KMS-11 (cell line): ENCODE data around the gene ENGASE.

Source experiments
- H2AFZ ChIP-seq: fragments of 200-600 bp; sonication (generic); 2 replicates; pipeline ENCODE4 v1.6.1; 2016; ENCODE audit warnings: antibody characterized with exemption, mixed run types, low read depth
- H3K27ac ChIP-seq: fragments of 200-600 bp; sonication (generic); 2 replicates; pipeline ENCODE4 v1.6.1; 2016; ENCODE audit warnings: mild to moderate bottlenecking, mixed run types
- H3K27me3 ChIP-seq: fragments of 200-600 bp; sonication (generic); 2 replicates; pipeline ENCODE4 v1.6.1; 2017; ENCODE audit warnings: mild to moderate bottlenecking, low read depth, mixed run types, moderate library complexity; ENCODE audit not compliant: insufficient read depth
- H3K36me3 ChIP-seq: fragments of 200-600 bp; sonication (generic); 2 replicates; pipeline ENCODE4 v1.6.1; 2017; ENCODE audit warnings: mild to moderate bottlenecking, mixed run types; ENCODE audit not compliant: insufficient read depth
- H3K4me1 ChIP-seq: fragments of 200-600 bp; sonication (generic); 2 replicates; pipeline ENCODE4 v1.6.1; 2016; ENCODE audit warnings: mild to moderate bottlenecking, low read depth, mixed run types; ENCODE audit not compliant: poor library complexity, severe bottlenecking
- H3K4me2 ChIP-seq: fragments of 200-600 bp; sonication (generic); 2 replicates; pipeline ENCODE4 v1.7.0; 2016; ENCODE audit warnings: mild to moderate bottlenecking, mixed run types
- H3K4me3 ChIP-seq: fragments of 200-600 bp; sonication (generic); IDR thresholded peaks from 2 replicates; pipeline ENCODE4 v1.6.1; 2017; ENCODE audit warnings: low read depth, low read length, mixed read lengths; ENCODE audit not compliant: insufficient read depth
- H3K79me2 ChIP-seq: fragments of 200-600 bp; sonication (generic); 2 replicates; pipeline ENCODE4 v1.6.1; 2016; ENCODE audit warnings: low read depth, mixed run types; ENCODE audit not compliant: insufficient read depth
- H3K9ac ChIP-seq: fragments of 200-600 bp; sonication (generic); 2 replicates; pipeline ENCODE4 v1.6.1; 2016; ENCODE audit warnings: mild to moderate bottlenecking, mixed run types
- H4K20me1 ChIP-seq: fragments of 200-600 bp; sonication (generic); 2 replicates; pipeline ENCODE4 v1.6.1; 2016; ENCODE audit warnings: mild to moderate bottlenecking, mixed run types; ENCODE audit not compliant: insufficient read depth
- TF ChIP-seq, protein P1 (sequence below): fragments of 200-600 bp; sonication (generic); conservative IDR thresholded peaks from 2 replicates; pipeline ENCODE4 v1.6.1; 2017; ENCODE audit warnings: low read depth, mild to moderate bottlenecking, antibody characterized with exemption, low read length, moderate library complexity, mixed read lengths

ENGASE gene

DNA sequence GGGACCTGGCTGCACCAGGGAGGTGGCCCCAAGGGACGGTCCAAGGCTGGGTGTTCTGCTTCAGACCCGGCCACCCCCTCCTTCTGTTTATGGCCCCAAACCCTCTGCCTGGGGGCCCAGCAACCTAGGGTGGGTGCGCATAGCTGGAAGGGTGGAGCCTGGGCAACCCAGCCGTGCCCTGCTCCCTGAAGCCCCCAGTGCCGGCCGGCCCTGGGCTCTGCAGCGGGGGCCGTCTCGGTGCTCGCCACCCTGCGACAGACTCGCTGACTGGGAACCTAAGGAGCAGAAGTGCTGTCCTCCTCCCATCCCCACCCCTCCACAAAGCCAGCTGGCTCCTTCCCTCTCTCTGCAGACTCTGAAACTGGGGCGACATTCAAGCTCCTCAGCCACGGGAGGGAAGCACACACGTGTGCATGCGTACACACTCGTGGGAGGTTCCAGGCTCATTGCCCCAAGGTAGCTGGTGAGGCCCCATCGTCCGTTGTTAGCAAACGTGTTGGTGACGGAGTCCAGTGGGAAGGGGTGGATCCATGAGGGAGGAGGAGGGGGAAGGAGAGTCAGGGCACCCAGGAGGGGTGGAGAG is 43.4 kb downstream of the ENGASE start:
- peaks cover 5% of the 10 kb centered on the region for H3K4me1 ChIP-seq
- H2AFZ ChIP-seq, result no peak overlapping the region
- H3K79me2 ChIP-seq, result no peaks in the 10 kb centered on the region
- H3K27me3 ChIP-seq, result peaks cover 94% of the 10 kb centered on the region
- H3K9ac ChIP-seq, result no peak overlapping the region
- no peak overlapping the region for H3K4me3 ChIP-seq
- no peak overlapping the region for H3K4me2 ChIP-seq
- TF ChIP-seq, protein P1, sequence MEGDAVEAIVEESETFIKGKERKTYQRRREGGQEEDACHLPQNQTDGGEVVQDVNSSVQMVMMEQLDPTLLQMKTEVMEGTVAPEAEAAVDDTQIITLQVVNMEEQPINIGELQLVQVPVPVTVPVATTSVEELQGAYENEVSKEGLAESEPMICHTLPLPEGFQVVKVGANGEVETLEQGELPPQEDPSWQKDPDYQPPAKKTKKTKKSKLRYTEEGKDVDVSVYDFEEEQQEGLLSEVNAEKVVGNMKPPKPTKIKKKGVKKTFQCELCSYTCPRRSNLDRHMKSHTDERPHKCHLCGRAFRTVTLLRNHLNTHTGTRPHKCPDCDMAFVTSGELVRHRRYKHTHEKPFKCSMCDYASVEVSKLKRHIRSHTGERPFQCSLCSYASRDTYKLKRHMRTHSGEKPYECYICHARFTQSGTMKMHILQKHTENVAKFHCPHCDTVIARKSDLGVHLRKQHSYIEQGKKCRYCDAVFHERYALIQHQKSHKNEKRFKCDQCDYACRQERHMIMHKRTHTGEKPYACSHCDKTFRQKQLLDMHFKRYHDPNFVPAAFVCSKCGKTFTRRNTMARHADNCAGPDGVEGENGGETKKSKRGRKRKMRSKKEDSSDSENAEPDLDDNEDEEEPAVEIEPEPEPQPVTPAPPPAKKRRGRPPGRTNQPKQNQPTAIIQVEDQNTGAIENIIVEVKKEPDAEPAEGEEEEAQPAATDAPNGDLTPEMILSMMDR, result no peak
- H3K36me3 ChIP-seq, result no peaks in the 10 kb centered on the region
- no peak overlapping the region for H3K27ac ChIP-seq
- H4K20me1 ChIP-seq, result no peaks in the 10 kb centered on the region

DNA sequence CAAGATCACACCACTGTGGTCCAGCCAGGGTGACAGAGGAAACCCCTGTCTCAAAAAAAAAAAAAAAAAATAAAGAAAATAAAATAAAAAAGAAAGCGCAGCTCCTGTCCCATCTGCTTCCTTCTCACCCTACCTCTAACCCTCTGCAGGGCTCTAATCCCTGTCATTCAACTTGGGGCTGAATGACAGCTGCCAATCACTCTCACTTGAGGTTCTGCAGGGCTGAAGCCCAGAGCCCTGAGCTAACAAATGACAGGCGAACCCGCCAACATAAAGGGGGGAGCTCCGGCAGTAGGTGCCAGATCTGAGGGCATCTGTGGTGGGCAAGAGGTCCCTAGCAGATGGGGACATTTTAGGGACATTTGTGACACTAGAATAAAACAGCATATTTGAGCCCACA is 44.3 kb downstream of the ENGASE start:
- Histone ChIP-seq H3K4me2 (no peak overlapping the region), H3K4me1 (peaks cover 5% of the 10 kb centered on the region), H3K4me3 (no peak overlapping the region), H2AFZ (no peak overlapping the region), H3K36me3 (no peaks in the 10 kb centered on the region), H3K27ac (no peak overlapping the region), H4K20me1 (no peaks in the 10 kb centered on the region), H3K27me3 (peaks cover 94% of the 10 kb centered on the region), H3K79me2 (no peaks in the 10 kb centered on the region), H3K9ac (no peak overlapping the region)
- TF ChIP-seq, protein P1, result no peak

DNA sequence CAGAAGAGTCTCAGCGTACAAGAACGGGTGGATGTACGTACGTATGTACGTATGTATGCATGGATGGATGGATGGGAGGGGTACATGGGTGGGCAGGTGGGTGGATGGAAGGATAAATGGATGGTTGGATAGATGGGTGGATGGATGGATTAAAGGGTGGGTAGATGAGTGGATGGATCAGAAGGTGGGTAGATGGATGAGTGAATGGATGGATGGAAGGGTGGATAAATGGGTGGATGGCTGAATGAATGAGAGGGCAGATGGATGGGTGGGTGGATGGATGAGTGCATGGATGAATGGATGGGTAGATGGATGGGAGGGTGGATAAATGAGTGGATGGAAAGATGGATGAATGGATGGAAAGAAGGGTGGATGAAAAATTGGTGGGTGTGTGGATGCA is 45.6 kb downstream of the ENGASE start:
- Histone ChIP-seq H3K4me3 (no peak overlapping the region), H3K4me1 (no peaks in the 10 kb centered on the region), H4K20me1 (no peaks in the 10 kb centered on the region), H3K9ac (no peak overlapping the region), H3K27me3 (peaks cover 94% of the 10 kb centered on the region), H3K36me3 (no peaks in the 10 kb centered on the region), H3K79me2 (no peaks in the 10 kb centered on the region), H3K27ac (no peak overlapping the region), H3K4me2 (no peak overlapping the region), H2AFZ (no peak overlapping the region)
- TF ChIP-seq, protein P1, result no peak

DNA sequence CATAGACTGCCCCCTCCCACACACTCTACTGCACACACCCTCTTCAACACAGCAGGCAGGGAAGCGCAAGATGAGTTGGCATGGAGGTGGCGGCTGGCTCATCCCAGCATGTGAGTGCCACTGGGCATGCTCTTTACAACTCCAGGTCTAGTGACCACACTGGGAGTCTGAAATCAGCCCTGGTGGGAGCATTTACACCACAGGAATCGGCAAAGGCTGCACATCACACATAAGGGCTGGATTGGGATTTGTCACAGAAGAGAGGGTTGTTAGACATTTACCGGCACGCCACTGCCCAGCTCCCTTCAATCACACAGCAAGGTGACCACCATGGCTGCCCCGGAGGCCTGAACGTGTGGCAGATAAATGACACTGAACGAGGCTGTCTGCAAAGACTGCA is 49.4 kb downstream of the ENGASE start:
- Histone ChIP-seq H3K27ac (no peak overlapping the region), H3K36me3 (no peaks in the 10 kb centered on the region), H3K79me2 (no peaks in the 10 kb centered on the region), H3K9ac (no peak overlapping the region), H3K4me1 (no peaks in the 10 kb centered on the region), H4K20me1 (no peaks in the 10 kb centered on the region), H3K4me2 (no peak overlapping the region), H3K4me3 (no peak overlapping the region), H2AFZ (no peak overlapping the region), H3K27me3 (peaks cover 97% of the 10 kb centered on the region)
- TF ChIP-seq, protein P1, result no peak
